Endothelial cell of hepatic sinusoid (primary cell): ENCODE results near the gene SHB.
"Not testable (repeated sequence)": the region's sequence is repeated elsewhere in the genome, so short reads cannot be mapped to it uniquely, and the experiment has no call there.

Experiments used
- in situ Hi-C: cut with HindIII; loops from 2 replicates; pipeline ENCODE4 v1.10.0; 2017; ENCODE audit warnings: low sequenced_read_pairs

The SHB gene

GRCh38 chr9:37910271-37910670 lies 158.8 kb downstream of the SHB start:
- in situ Hi-C loops: loop anchor here (25.0 kb wide), 1 partner anchor 152 kb away; the partner anchor contains the start of gene SHB

- in situ Hi-C loops: loop anchor here (25.0 kb wide), 1 partner anchor 152 kb away; the partner anchor contains the start of gene SHB
These were observed 159.2 kb downstream of the SHB start for GRCh38 chr9:37909836-37910235.

DNA sequence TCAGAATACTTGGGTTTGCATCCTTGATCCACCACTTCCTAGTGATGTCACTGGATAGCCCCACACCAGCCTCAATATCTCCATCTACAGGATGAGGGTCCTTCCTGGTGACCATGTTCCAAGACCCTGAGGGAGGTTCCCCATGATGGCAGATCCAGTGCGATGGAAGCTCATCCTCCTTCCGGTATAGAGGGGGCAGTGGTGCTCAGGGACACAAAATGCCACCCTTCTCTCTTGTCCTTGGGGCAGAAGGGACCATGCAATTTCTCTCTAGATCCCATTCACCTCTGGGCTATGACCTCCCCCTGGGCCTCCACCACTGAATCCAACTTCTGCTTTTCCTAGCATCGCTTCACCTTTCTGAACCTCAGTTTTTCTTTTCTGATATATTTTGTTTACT lies 159.7 kb downstream of the SHB start:
- in situ Hi-C loops: loop anchor here (25.0 kb wide), 1 partner anchor 153 kb away; the partner anchor contains the start of gene SHB

DNA sequence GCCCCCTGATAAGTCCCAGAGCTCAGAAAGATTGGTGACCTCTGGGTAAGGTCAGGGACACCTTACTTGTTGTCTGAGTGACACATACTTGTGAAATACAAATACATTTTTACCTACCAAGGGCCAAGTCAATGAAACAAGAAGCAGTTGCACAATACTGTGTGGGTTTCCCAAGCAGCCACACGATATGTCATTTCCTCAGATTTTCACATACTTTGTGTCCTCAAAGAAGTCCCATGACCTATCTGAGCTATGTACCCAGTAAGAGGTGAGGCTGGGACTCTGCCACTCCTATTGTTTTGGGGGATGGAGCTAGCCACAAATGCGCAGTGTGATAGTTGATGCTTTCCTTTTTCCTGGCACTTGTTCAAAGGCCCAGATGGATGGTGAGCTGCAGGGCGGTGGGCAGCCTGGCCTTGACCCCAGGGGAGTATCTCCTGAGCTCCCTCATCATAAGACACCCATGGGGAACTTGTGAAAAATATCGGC lies 160.3 kb downstream of the SHB start:
- in situ Hi-C loops: loop anchor here (25.0 kb wide), 1 partner anchor 154 kb away; the partner anchor contains the start of gene SHB

GRCh38 chr9:37908283-37908682 lies 160.7 kb downstream of the SHB start:
- in situ Hi-C loops: loop anchor here (25.0 kb wide), 1 partner anchor 154 kb away; the partner anchor contains the start of gene SHB

DNA sequence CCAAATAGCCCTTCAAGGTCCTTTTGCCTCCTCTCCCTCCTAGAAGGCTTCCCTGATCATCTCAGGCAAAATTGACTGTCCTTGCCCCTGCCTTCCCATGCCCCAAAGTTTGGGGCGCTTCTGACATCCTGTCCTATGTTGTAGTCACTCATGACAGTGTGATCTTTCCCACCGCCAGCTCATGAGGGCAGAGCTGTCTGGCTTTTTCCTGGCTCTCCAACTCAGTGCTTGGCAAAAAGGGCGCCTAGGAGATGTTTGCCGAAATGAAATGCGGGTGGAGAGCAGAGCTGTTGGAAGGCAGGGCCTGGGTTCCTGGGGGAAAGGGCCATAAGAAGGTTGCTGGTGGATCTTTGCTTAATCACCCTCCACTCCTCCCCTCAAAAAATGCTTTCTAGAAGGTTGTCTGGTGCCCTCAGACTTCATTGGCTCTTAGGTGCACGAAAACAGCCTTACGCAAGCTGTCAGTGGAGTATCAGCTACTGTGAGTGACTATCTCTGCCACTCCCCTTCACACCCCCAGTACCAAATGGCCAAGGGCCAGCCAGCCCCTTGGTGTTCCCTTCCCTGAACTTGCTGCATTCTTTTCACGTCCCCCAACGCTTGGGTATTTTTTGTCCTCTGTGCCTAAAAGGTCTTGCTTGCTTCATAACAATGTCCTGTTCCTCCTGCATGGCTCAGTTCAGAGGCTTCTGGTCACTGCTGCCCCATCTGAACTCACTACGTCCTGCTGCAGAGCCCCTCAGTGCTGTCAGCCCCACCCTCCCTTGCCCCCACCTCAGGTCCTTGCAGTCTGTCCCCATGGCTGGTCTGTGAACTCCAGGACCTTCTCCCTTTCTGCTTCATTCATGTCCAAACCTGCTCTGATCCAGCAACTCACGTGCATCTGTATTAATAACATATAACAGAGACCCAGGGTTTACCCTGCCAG lies 162.5 kb downstream of the SHB start:
- in situ Hi-C loops: loop anchor here (25.0 kb wide), 1 partner anchor 156 kb away; the partner anchor contains the start of gene SHB

DNA sequence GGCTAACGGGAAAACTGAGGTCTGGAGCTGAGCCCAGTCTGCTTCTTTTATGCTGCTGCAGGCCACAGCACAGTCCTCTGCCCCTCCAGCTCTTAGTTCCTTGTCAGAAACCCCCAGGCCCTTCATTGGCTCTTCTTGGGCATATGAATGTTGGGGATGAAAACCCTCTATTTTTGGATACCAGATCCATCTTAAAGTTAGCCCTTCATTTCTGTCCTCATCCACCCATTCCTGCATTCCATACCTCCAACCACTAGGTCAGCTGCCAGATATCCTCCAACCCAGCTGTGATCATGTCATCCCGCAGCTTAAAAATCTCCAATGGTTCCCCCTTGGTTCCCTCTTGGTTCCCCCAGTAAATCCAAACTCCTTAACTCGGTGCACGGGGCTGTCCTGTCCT lies 163.3 kb downstream of the SHB start:
- in situ Hi-C loops: loop anchor here (25.0 kb wide), 1 partner anchor 157 kb away; the partner anchor contains the start of gene SHB

- in situ Hi-C loops: loop anchor here (25.0 kb wide), 1 partner anchor 157 kb away; the partner anchor contains the start of gene SHB
These were observed 163.9 kb downstream of the SHB start for GRCh38 chr9:37905131-37905505.

DNA sequence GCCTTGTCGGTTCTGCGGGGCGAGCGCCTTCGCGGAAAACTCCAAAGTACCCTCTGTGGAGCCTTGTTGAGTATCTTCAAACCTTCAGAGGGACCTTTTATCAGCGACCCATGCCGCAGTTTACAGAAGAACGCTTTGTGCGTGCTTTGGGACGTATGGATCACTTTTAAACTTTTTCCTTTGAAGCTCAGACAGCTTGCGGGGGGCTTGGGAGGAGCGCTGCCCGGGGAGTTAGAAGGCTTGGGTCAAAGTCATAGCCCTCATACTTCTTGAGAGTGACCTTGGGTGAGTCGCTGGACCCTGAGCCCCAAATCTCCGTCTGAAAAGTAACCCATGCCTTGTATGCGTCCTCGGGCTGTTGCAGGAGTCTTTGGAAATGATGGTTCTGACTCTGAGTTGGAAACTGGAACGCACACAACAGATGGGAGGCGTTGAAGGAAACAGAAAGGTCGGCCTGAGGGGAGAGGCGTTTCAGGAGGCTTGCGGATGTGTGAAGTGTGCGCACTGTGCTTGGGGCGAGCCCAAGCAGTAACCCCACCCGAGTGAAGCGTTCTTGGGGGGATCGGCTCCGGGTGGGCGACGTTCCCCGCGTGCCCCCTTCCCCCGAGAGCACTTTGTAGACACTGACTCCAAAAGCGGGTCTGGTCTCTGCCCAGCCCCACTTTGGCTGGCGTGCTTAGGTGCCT lies 164.4 kb downstream of the SHB start:
- in situ Hi-C loops: loop anchor here (25.0 kb wide), 1 partner anchor 158 kb away; the partner anchor contains the start of gene SHB

GRCh38 chr9:37903647-37904444 lies 165.2 kb downstream of the SHB start, which contains the start of gene SLC25A51:
Gene SLC25A51, minus strand, starts transcription at chr9:37904127. Its CDS starts 15,577 bp downstream, at chr9:37888550.
- in situ Hi-C loops: loop anchor here (25.0 kb wide), 1 partner anchor 158 kb away; the partner anchor contains the start of gene SHB

DNA sequence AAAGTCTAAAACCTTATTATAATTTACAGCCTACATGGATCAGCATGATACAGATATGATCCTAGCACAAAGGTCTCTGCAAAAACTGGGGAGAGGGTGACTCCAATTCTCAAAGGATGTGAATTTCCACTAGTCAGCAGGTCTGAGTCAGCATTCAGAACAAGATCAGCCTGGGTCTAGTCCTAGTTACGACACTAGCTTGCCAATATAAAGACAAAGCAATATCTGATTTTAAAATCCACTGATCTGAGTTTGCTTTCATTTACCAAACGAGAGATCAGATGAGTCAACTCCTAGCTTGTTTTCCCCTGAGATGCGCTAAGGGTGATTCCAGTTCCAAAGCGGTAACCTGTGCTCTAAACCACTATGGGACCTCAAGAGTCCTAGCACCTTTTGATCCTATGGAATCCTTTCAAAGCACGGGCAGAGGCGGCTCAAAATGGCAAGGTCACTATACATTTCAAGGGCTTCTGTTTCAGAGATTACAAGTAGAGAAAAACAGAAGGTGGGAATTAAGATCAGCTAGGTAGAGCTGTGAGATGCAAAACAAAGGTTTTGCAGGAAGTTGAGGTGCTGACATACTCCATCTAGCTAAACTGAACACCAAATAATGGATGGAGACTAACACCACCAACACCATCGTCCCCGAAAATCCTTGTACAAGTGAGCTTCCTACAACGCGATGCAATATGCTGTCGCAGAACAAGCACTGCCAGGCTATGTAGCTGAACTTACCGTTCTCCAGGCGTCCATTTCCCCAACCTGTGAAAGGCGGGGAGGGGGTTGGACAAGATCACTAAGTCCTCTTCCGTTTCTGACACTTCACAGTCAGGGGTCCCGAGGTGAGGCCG lies 166.0 kb downstream of the SHB start:
- in situ Hi-C loops: loop anchor here (25.0 kb wide), 1 partner anchor 159 kb away; the partner anchor contains the start of gene SHB

GRCh38 chr9:37902131-37902530 lies 166.9 kb downstream of the SHB start:
- in situ Hi-C loops: loop anchor here (25.0 kb wide), 1 partner anchor 160 kb away; the partner anchor contains the start of gene SHB

DNA sequence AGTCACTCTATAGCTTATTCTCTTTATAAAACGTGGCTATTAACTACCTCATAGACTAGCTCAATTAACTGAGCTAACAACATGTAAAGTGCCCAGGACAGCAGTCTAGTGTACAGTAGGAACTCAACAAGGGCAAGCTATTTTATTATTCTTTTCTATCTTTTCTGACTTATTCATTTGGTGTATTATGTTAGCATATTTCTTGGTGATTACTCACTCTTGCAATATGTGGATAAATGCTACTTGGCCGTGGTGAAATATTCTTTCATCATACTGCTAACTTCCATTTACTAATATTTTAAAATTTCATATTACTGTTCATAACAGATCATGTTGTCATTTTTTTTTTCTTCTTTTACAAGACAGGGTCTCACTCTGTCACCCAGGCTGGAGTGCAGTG lies 170.0 kb downstream of the SHB start:
- in situ Hi-C loops: no loop called here

DNA sequence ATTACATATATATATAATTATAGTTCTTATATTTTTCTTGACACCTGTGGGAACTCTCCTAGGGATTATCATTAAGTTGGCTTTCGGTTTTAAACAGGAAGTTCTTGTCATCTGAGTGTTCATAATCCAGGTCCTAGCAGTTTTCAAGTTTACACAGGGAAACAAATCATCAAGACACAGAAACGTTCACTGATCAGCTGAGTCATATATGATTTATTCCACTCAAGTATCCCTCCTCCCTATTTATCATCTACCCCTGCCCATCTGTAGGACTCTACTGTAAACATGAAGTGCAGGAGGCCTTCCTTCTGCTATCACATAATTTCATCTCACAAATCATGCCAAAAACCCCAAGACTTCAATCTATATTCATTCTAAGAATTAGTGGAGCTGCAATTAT lies 171.4 kb downstream of the SHB start:
- in situ Hi-C loops: no loop called here

GRCh38 chr9:37892063-37892462 lies 177.0 kb downstream of the SHB start:
- in situ Hi-C loops: no loop called here

GRCh38 chr9:37891042-37891441 lies 178.0 kb downstream of the SHB start:
- in situ Hi-C loops: not testable (repeated sequence)

- in situ Hi-C loops: no loop called here
These were observed 179.5 kb downstream of the SHB start for GRCh38 chr9:37889536-37889935.

DNA sequence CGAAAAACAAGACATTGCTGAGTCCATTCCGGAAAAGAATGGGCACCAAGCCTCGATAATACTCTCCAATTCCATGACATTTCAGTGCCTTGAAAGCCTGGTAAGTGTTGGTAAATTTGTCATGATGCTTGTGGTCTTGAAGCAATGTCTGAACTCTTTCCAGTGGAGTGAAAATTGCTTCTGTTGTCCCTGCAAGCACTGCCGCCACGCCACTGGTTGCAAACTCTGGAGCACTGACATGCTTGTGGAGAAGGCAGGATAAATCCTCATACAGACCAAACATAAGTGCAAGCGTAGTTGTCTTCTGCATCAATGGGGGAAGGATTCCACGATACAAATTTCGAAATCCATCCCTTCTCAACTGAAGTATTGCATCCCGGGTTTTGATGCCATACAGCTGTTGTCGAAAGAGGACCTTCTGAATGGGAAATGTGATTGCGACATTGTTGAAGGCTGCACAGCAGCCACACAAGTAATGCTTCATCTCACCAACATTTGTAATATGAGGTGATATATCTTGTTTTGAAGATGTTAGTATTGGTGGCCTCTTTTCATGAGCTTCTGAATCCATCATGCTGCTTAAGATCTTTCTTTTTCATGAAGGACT lies 180.9 kb downstream of the SHB start:
- in situ Hi-C loops: not testable (repeated sequence)
